Breast epithelium (tissue), 3 donors: Measurements from ENCODE around the gene PRDX5.

Experiments
- POLR2AphosphoS5 ChIP-seq, 3 donors: sonication (generic); formaldehyde crosslinking; IDR thresholded peaks; one replicate each; pipeline ENCODE4 v1.6.1; 2017; ENCODE audit warnings: antibody characterized with exemption in 3 of 3
- TF ChIP-seq, protein P1 (sequence below), 3 donors: fragments of 450-650 bp; IDR thresholded peaks; one replicate each; pipeline ENCODE4 v1.5.1; 2016 to 2017; ENCODE audit warnings: antibody characterized with exemption in 3 of 3, mild to moderate bottlenecking in 3 of 3, moderate library complexity in 3 of 3

DNA sequence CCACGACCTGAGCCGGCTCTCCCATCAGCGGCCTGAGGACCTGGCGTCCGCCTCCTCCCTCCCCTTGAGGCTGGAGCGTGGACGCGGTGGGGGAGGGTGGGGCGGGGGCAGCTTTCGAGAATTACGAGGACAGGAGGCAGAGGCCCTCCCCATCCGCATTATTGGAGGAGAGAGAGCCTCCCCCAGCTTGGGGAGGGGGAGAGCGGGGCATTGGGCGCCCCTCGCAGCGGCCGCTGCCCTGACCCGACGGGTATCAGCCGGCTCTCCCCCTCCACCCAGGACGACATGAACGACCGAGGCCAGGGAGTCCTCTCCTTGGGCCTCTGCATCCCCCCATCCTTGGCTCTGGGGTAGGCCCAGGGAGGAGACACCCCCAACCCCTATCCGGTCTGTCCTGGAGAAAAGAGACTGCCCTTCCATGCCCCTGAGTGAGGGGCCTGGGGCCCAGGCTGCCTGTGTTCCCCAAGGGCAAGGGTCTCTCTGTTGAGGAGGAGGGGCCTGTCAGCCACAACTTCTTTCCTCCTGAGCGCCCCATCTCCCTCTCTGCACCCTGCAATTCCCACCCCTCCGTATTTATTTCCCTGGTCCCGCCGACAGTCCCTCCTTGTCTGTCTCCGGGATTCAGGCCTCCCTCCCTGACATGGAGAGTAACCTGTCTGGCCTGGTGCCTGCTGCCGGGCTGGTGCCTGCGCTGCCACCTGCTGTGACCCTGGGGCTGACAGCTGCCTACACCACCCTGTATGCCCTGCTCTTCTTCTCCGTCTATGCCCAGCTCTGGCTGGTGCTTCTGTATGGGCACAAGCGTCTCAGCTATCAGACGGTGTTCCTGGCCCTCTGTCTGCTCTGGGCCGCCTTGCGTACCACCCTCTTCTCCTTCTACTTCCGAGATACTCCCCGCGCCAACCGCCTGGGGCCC is 31.8 kb upstream of the PRDX5 start:
- TF ChIP-seq, protein P1, sequence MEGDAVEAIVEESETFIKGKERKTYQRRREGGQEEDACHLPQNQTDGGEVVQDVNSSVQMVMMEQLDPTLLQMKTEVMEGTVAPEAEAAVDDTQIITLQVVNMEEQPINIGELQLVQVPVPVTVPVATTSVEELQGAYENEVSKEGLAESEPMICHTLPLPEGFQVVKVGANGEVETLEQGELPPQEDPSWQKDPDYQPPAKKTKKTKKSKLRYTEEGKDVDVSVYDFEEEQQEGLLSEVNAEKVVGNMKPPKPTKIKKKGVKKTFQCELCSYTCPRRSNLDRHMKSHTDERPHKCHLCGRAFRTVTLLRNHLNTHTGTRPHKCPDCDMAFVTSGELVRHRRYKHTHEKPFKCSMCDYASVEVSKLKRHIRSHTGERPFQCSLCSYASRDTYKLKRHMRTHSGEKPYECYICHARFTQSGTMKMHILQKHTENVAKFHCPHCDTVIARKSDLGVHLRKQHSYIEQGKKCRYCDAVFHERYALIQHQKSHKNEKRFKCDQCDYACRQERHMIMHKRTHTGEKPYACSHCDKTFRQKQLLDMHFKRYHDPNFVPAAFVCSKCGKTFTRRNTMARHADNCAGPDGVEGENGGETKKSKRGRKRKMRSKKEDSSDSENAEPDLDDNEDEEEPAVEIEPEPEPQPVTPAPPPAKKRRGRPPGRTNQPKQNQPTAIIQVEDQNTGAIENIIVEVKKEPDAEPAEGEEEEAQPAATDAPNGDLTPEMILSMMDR (IDR thresholded peaks at IDR 0.05) = no peak
- no peak for TF ChIP-seq POLR2AphosphoS5 (IDR thresholded peaks at IDR 0.05)
